CD4-positive, alpha-beta T cell (primary cell): ENCODE data around the gene PIP5KL1. TPM values are rescaled to one million over a fixed set of nuclear protein-coding genes. Genes with fewer than 3 reads are reported as not detected.

Source experiments
- ATAC-seq: fragments of 200-7000 bp; cut with Tn5 transposase; one replicate; pipeline ENCODE4 v1.10.0; 2022; ENCODE audit warnings: mild to moderate bottlenecking; ENCODE audit not compliant: poor library complexity
- CTCF ChIA-PET: fragments of 350-600 bp; sonication (Branson Sonifier 250); formaldehyde crosslinking; loops from one replicate; lab custom pipeline; 2021; ENCODE audit warnings: antibody characterized with exemption, inconsistent platforms; lab: Charles Lee
- POLR2A ChIA-PET: fragments of 350-600 bp; sonication (Branson Sonifier 250); formaldehyde crosslinking; loops from one replicate; lab custom pipeline; 2021; ENCODE audit warnings: antibody characterized with exemption, inconsistent platforms; lab: Charles Lee
- DNase-seq, 14 experiments: peaks; one replicate each; pipeline ENCODE4 v3.0.0-alpha.2; 2013 to 2020; ENCODE audit warnings: mixed read lengths in 2 of 14
- H3K27ac ChIP-seq, 2 donors: one replicate each; pipeline versions ENCODE4 v1.5.1 to v1.7.0; 2013; ENCODE audit warnings: low read length in 2 of 2, low read depth in 1 of 2, mild to moderate bottlenecking in 1 of 2
- H3K27me3 ChIP-seq, 2 experiments: 1 replicate in 1 of 2; 2 replicates in 1 of 2; pipeline versions ENCODE4 v1.6.1 to v1.7.0; 2013; ENCODE audit warnings: low read length in 2 of 2, control low read depth in 1 of 2, mild to moderate bottlenecking in 1 of 2, moderate library complexity in 1 of 2; ENCODE audit not compliant: insufficient read depth in 2 of 2, control insufficient read depth in 1 of 2
- H3K36me3 ChIP-seq: one replicate; pipeline ENCODE4 v1.6.1; 2013; ENCODE audit warnings: low read length, control low read depth; ENCODE audit not compliant: insufficient read depth
- H3K4me1 ChIP-seq: one replicate; pipeline ENCODE4 v1.6.1; 2013; ENCODE audit warnings: low read length, control low read depth; ENCODE audit not compliant: insufficient read depth
- H3K4me3 ChIP-seq: one replicate; pipeline ENCODE4 v1.5.1; 2013; ENCODE audit warnings: mild to moderate bottlenecking, low read length, moderate library complexity
- H3K9me3 ChIP-seq, 2 experiments: 1 replicate in 1 of 2; 2 replicates in 1 of 2; pipeline versions ENCODE4 v1.6.1 to v1.7.0; 2013; ENCODE audit warnings: low read length in 2 of 2, mild to moderate bottlenecking in 2 of 2, control low read depth in 1 of 2, moderate library complexity in 1 of 2; ENCODE audit not compliant: control insufficient read depth in 1 of 2, insufficient read depth in 1 of 2
- H3K27ac Mint-ChIP-seq: one replicate; pipeline ENCODE4 v1.8.0; 2020; ENCODE audit warnings: mixed read lengths
- H3K27me3 Mint-ChIP-seq: one replicate; pipeline ENCODE4 v1.8.0; 2021; ENCODE audit warnings: mixed read lengths
- H3K36me3 Mint-ChIP-seq: one replicate; pipeline ENCODE4 v1.8.0; 2021; ENCODE audit warnings: low read depth, mixed read lengths
- H3K4me1 Mint-ChIP-seq: one replicate; pipeline ENCODE4 v1.8.0; 2021; ENCODE audit warnings: low read depth, mixed read lengths
- H3K4me3 Mint-ChIP-seq: one replicate; pipeline ENCODE4 v1.8.0; 2020; ENCODE audit warnings: mild to moderate bottlenecking, mixed read lengths
- H3K9me3 Mint-ChIP-seq: one replicate; pipeline ENCODE4 v1.8.0; 2020; ENCODE audit warnings: mixed read lengths
- CTCF ChIP-seq: fragments of 200-600 bp; IDR thresholded peaks from one replicate; pipeline ENCODE4 v1.8.0; 2022; ENCODE audit warnings: antibody characterized with exemption, mild to moderate bottlenecking
- intact Hi-C, 2 experiments: fragments of 100-400 bp; cut with DNase I in 1 of 2; cut with micrococcal nuclease in 1 of 2; formaldehyde crosslinking; loops; one replicate each; pipeline versions ENCODE4 v1.15.1 to v1.9.0; 2023 to 2025; cut with DNase I, micrococcal nuclease
- total RNA-seq, 174 experiments: library from RNA in 2 of 174; stranded (reverse) in 2 of 174; gene quantifications; one replicate each; pipeline ENCODE4 v1.2.3 and lab custom pipeline; 2021 to 2026

PIP5KL1 gene
- total RNA-seq, 2 experiments from 2014 or later: 2.9 to 3.3 TPM

GRCh38 chr9:127972236-127972871 lies 41.8 kb upstream of the PIP5KL1 start:
- intact Hi-C loops: loop anchor here in 1 of 2 experiments (5.0 kb wide), 1 partner anchor 35 kb away; the partner anchor contains the start of gene DPM2
- H3K27me3 Mint-ChIP-seq: no peaks in the 10 kb centered on the region
- H3K4me3 Mint-ChIP-seq: peak overlapping the region; percentile 91
- no peaks in the 10 kb centered on the region for H3K9me3 ChIP-seq
- H3K27ac ChIP-seq: peak overlapping the region; percentile 73 to 96
- DNase-seq (peak in 2 of 14 experiments; percentile 25 to 33), ATAC-seq (no peak)
- ChIA-PET POLR2A (interaction anchor here (0.9 to 34.9 kb wide), 6 partner anchors 7 to 95 kb away, joined by 4 to 1020 read pairs (median 70); partner anchors contain the start of genes EEIG1, NAIF1 and SLC25A25), CTCF (interaction anchor here (1.5 to 2.3 kb wide), 2 partner anchors 29 to 62 kb away, joined by 3 to 13 read pairs; no protein-coding TSS in a partner anchor)
- peaks cover 92% of the 10 kb centered on the region for H3K36me3 Mint-ChIP-seq
- H3K27ac Mint-ChIP-seq: peak overlapping the region; percentile 97
- no peaks in the 10 kb centered on the region for H3K27me3 ChIP-seq
- TF ChIP-seq CTCF: no peak
- H3K4me1 ChIP-seq: peaks cover 100% of the 10 kb centered on the region
- no peaks in the 10 kb centered on the region for H3K9me3 Mint-ChIP-seq
- peak overlapping the region; percentile 67 for H3K4me3 ChIP-seq
- peaks cover 95% of the 10 kb centered on the region for H3K4me1 Mint-ChIP-seq
- peaks cover 35% of the 10 kb centered on the region for H3K36me3 ChIP-seq

GRCh38 chr9:127971357-127972235 lies 41.0 kb upstream of the PIP5KL1 start:
- Histone ChIP-seq H3K27ac (peak overlapping the region; percentile 73 to 96), H3K36me3 (peaks cover 32% of the 10 kb centered on the region), H3K4me1 (peaks cover 100% of the 10 kb centered on the region), H3K27me3 (no peaks in the 10 kb centered on the region), H3K4me3 (peak overlapping the region; percentile 67), H3K9me3 (no peaks in the 10 kb centered on the region)
- Mint-ChIP-seq H3K4me1 (peaks cover 100% of the 10 kb centered on the region), H3K36me3 (peaks cover 85% of the 10 kb centered on the region), H3K27ac (peak overlapping the region; percentile 97), H3K4me3 (peak overlapping the region; percentile 91), H3K9me3 (no peaks in the 10 kb centered on the region), H3K27me3 (no peaks in the 10 kb centered on the region)
- TF ChIP-seq CTCF: no peak
- CTCF ChIA-PET: interaction anchor here (1.4 to 2.7 kb wide), 5 partner anchors 16 to 64 kb away, joined by 3 to 14 read pairs (median 8); no protein-coding TSS in a partner anchor
- POLR2A ChIA-PET: interaction anchor here (0.7 to 34.9 kb wide), 9 partner anchors 8 to 179 kb away, joined by 3 to 1020 read pairs (median 22); partner anchors contain the start of genes EEIG1, NAIF1 and SLC25A25
- intact Hi-C loops: loop anchor here in 1 of 2 experiments (2.0 to 5.0 kb wide), 3 partner anchors 17 to 55 kb away; partner anchors contain the start of gene DPM2
- ATAC-seq: peak; percentile 3
- DNase-seq: peak in 5 of 14 experiments; percentile 35 to 79 (median 47)
